HG03460 (cell line): Measurements from ENCODE around the gene MYO6.
"Not testable (repeated sequence)": the region's sequence is repeated elsewhere in the genome, so short reads cannot be mapped to it uniquely, and the experiment has no call there.

ENCODE experiments used
- ATAC-seq: cut with Tn5 transposase; IDR thresholded peaks from one replicate; pipeline ENCODE4 v1.9.1; 2021; ENCODE audit not compliant: unreplicated experiment

The MYO6 gene

GRCh38 chr6:75880305-75880704, 131.3 kb downstream of the MYO6 start:
- ATAC-seq = no peak

GRCh38 chr6:75882734-75883133, 133.7 kb downstream of the MYO6 start:
- ATAC-seq = no peak

- no peak for ATAC-seq
Observed at GRCh38 chr6:75884822-75885221, 135.8 kb downstream of the MYO6 start.

- ATAC-seq = no peak
Observed at GRCh38 chr6:75892384-75892783, 143.3 kb downstream of the MYO6 start.

- ATAC-seq = no peak
Observed at GRCh38 chr6:75893058-75893775, 144.2 kb downstream of the MYO6 start.

GRCh38 chr6:75893776-75894152, 144.7 kb downstream of the MYO6 start:
- no peak for ATAC-seq

GRCh38 chr6:75896526-75896925, 147.5 kb downstream of the MYO6 start:
- ATAC-seq = no peak

- not testable (repeated sequence) for ATAC-seq
Observed at GRCh38 chr6:75900216-75900615, 151.2 kb downstream of the MYO6 start.

- not testable (repeated sequence) for ATAC-seq
Observed at GRCh38 chr6:75905129-75905528, 156.1 kb downstream of the MYO6 start.

GRCh38 chr6:75906871-75907270, 157.8 kb downstream of the MYO6 start:
- no peak for ATAC-seq

GRCh38 chr6:75907444-75907843, 158.4 kb downstream of the MYO6 start:
- ATAC-seq = no peak

- no peak for ATAC-seq
Observed at GRCh38 chr6:75913040-75913439, 164.0 kb downstream of the MYO6 start.

- ATAC-seq = no peak
Observed at GRCh38 chr6:75922226-75922625, 173.2 kb downstream of the MYO6 start.

- ATAC-seq = no peak
Observed at GRCh38 chr6:75926293-75927168, 177.5 kb downstream of the MYO6 start.

GRCh38 chr6:75931011-75931680, 182.1 kb downstream of the MYO6 start:
- ATAC-seq = no peak

- no peak for ATAC-seq
Observed at GRCh38 chr6:75932067-75932466, 183.0 kb downstream of the MYO6 start.

- no peak for ATAC-seq
Observed at GRCh38 chr6:75933387-75933975, 184.4 kb downstream of the MYO6 start.

- ATAC-seq = peak; percentile 84
Observed at GRCh38 chr6:75934643-75935472, 185.8 kb downstream of the MYO6 start.

GRCh38 chr6:75935473-75935793, 186.4 kb downstream of the MYO6 start:
- ATAC-seq = peak; percentile 6

- no peak for ATAC-seq
Observed at GRCh38 chr6:75936682-75937081, 187.6 kb downstream of the MYO6 start.

GRCh38 chr6:75937846-75938245, 188.8 kb downstream of the MYO6 start:
- ATAC-seq = no peak
